ENCODE measurements around the gene TNFRSF21. TPM values are rescaled to one million over a fixed set of nuclear protein-coding genes. Genes with fewer than 3 reads are reported as not detected.

The TNFRSF21 gene
- total and polyA plus RNA-seq, 2 donors from 2014 or later: 40.3 to 45.5 TPM

- no peaks in the 10 kb centered on the region for H3K36me3 ChIP-seq (ENCODE audit: control insufficient read depth in 2 of 3, insufficient read depth in 3 of 3, low read length in 3 of 3)
- H3K9ac ChIP-seq (ENCODE audit: low read length in 3 of 3): no peak overlapping the region
- FAIRE-seq: no peak
- H3K4me3 ChIP-seq (ENCODE audit: low read length in 3 of 3): no peak overlapping the region
- H3K9me3 ChIP-seq (ENCODE audit: control insufficient read depth in 2 of 3, insufficient read depth in 1 of 3, low read length in 3 of 3): no peaks in the 10 kb centered on the region
- DNase-seq: no peak
- no peaks in the 10 kb centered on the region for H3K27me3 ChIP-seq (ENCODE audit: control insufficient read depth, insufficient read depth, low read length)
- TF ChIP-seq CTCF (IDR thresholded peaks at IDR 0.05; ENCODE audit: borderline replicate concordance, extremely low read depth, insufficient read depth): no peak
- H3K27ac ChIP-seq (ENCODE audit: low read depth in 2 of 2, low read length in 2 of 2): no peak overlapping the region
- H3K4me1 ChIP-seq (ENCODE audit: control insufficient read depth in 2 of 3, insufficient read depth in 2 of 3, low read depth in 1 of 3, low read length in 3 of 3): no peaks in the 10 kb centered on the region
- intact Hi-C loops (cut with DNase I): no loop called here
Measured at GRCh38 chr6:47352194-47352920, 42.7 kb upstream of the TNFRSF21 start.

GRCh38 chr6:47351621-47352020 lies 41.9 kb upstream of the TNFRSF21 start:
- TF ChIP-seq CTCF (IDR thresholded peaks at IDR 0.05; ENCODE audit: borderline replicate concordance, extremely low read depth, insufficient read depth): no peak
- H3K27ac ChIP-seq (ENCODE audit: low read depth in 2 of 2, low read length in 2 of 2): no peak overlapping the region
- no peaks in the 10 kb centered on the region for H3K9me3 ChIP-seq (ENCODE audit: control insufficient read depth in 2 of 3, insufficient read depth in 1 of 3, low read length in 3 of 3)
- DNase-seq: no peak
- FAIRE-seq: no peak
- no peaks in the 10 kb centered on the region for H3K27me3 ChIP-seq (ENCODE audit: control insufficient read depth, insufficient read depth, low read length)
- intact Hi-C loops (cut with DNase I): no loop called here
- H3K4me1 ChIP-seq (ENCODE audit: control insufficient read depth in 2 of 3, insufficient read depth in 2 of 3, low read depth in 1 of 3, low read length in 3 of 3): no peaks in the 10 kb centered on the region
- H3K9ac ChIP-seq (ENCODE audit: low read length in 3 of 3): no peak overlapping the region
- no peaks in the 10 kb centered on the region for H3K36me3 ChIP-seq (ENCODE audit: control insufficient read depth in 2 of 3, insufficient read depth in 3 of 3, low read length in 3 of 3)
- H3K4me3 ChIP-seq (ENCODE audit: low read length in 3 of 3): no peak overlapping the region

- Histone ChIP-seq H3K27me3 (ENCODE audit: control insufficient read depth, insufficient read depth, low read length) (no peaks in the 10 kb centered on the region), H3K4me3 (ENCODE audit: low read length in 3 of 3) (no peak overlapping the region), H3K36me3 (ENCODE audit: control insufficient read depth in 2 of 3, insufficient read depth in 3 of 3, low read length in 3 of 3) (no peaks in the 10 kb centered on the region), H3K9me3 (ENCODE audit: control insufficient read depth in 2 of 3, insufficient read depth in 1 of 3, low read length in 3 of 3) (no peaks in the 10 kb centered on the region), H3K4me1 (ENCODE audit: control insufficient read depth in 2 of 3, insufficient read depth in 2 of 3, low read depth in 1 of 3, low read length in 3 of 3) (no peaks in the 10 kb centered on the region), H3K27ac (ENCODE audit: low read depth in 2 of 2, low read length in 2 of 2) (no peak overlapping the region), H3K9ac (ENCODE audit: low read length in 3 of 3) (no peak overlapping the region)
- no peak for DNase-seq
- no peak for TF ChIP-seq CTCF (IDR thresholded peaks at IDR 0.05; ENCODE audit: borderline replicate concordance, extremely low read depth, insufficient read depth)
- intact Hi-C loops (cut with DNase I): no loop called here
- FAIRE-seq: no peak
Measured at GRCh38 chr6:47349931-47350330, 40.2 kb upstream of the TNFRSF21 start.

All from kidney (tissue), 14 donors.